RPMI8226 (cell line): Measurements from ENCODE around the gene ZNG1B.
"Not testable (repeated sequence)": the region's sequence is repeated elsewhere in the genome, so short reads cannot be mapped to it uniquely, and the experiment has no call there.

ENCODE experiments used
- DNase-seq: peaks from one replicate; pipeline ENCODE4 v3.0.0-alpha.2; 2015

ZNG1B gene

DNA sequence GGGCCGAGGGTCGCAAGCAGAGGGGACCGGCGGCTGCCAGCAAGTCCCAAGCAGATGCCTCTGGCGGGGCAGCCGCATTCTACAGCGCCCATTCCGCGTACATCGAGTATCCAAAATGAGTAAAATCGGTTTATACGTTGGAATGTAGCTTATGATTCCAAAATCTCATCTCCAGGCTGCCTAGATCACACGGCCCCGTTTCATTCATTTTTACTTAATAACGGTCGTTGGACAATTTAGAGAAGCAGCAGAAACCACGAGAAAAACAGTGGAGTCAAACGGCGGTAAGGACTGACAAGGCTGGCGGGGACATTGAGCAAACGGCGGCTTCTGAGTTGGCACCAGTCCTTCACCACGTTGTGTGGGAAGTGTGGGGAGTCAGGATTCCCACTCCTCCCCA, 66.6 kb downstream of the ZNG1B start:
- DNase-seq: peak; percentile 2

DNA sequence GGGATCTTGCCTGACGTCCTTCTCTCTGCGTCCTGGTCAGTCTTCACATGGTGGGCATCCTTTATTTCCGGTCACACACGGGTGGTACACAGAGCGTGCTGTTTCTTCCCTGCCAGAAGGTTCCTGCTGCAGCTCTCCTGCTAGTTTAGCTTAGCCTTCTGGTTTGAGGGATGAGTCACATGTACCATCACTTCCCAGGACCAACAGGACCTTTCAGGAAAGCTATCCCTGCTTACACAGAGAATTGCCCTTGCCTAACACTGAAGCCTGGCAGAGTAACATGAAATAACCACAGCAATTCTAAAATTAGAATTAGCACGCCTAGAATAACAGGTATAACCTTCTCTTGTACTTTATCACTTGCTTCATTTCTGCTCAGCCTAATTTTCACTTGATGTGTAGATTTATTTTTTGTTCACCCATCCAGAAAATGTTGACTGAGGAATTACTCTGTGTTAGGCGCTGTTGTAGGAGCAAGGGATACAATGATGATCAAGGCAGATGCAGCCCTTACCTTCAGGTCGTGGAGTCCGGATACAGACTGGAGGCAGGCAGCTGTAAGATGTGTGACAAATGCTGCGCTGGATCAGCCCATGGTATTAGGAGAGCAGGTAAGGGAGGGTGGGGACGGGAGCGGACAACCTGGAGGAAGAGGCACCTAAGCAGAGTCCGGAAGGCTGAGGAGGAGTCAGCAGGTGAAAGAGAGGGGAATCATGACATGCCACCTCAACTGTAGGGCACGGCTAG, 70.1 kb downstream of the ZNG1B start:
- DNase-seq: not testable (repeated sequence)

DNA sequence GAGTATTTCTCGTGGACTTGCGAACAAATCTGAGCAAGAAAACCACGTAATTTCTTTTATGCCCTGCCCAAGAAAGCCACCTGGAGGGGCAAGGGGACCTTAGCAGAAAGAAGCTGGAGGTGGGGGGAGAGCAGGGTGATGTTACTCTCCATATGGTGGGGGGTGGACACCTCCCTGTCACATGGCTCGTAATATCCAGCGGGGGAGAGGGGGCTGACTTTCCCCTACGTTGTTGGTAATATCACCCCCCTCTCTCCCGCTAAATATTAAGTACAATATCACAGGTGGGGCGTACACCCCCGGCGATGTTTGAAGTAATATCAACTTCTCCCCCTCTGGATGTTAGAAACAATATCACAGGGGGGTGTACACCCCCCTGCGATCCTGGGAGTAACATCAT, 70.7 kb downstream of the ZNG1B start:
- DNase-seq: not testable (repeated sequence)

DNA sequence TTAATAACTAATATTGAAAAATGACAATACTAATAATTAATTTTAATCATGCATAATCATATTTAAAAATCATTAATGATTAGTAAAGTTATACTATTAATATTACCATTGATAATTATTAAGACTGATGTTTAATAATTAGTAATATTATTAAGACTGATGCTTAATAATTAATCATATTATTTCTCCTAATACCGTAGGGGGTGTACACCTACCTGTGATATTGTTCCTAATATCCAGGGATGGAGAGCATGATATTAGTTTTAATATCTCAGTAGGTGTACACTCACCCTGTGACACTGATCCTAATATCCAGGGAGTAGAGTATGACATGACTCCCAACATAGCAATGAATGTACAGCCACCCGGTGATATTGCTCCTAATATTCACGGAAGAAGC, 73.4 kb downstream of the ZNG1B start:
- not testable (repeated sequence) for DNase-seq

DNA sequence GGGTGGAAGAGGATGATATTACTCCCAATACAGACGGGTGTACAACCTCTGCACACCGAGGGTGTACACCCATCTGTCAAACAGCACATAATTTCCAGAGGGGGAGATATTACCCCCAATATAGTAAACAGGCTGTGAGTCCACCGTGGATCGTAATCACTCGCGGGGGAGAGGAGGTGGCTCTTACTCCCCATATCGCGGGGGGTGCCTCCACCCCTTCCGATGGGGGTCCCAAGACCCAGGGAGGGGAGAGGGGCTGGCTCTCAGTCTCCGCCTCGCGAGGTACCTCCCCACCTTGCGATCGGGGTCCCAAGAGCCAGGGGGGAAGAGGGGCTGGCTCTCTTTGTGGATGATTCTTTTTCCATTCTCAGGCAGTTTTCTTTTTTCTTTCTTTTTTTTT, 74.4 kb downstream of the ZNG1B start:
- DNase-seq: not testable (repeated sequence)

DNA sequence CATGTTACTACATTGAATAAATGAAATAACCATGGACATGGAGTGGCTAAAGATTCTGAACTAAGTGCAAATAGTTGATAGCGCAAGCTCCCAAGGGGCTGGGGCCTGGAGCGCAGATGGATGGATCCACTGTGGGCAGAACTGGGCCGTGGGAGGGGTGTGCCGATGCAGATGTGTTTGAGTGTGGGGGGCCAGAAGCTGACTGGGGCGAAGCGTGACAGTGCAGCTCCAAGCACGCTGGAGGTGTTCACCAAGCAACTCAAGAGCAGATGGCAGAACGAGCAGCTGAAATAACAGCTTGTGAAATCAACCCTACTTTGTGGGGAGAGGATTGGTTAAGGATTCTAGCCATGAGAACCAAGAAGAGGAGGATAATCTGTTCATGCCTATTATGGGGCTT, 78.0 kb downstream of the ZNG1B start:
- not testable (repeated sequence) for DNase-seq

DNA sequence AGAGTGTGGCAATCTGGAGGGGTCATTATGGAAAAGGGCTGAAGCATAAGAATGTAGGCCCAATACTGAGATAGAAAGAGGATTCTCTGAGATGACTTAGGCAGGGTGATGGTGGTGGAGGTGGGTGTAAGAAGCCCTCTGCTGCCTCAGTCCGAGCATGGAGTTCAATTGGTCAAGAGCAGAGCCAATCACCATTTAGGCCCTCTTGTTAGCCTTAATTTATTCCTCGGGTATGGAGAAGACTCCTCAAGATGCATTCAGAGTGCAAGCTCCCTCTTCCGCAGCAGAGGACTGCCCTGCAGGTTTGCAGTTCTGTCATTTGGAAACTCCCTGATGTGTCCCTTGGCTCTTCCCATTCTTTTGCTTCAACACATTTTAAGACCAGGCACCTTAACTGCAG, 78.5 kb downstream of the ZNG1B start:
- not testable (repeated sequence) for DNase-seq

DNA sequence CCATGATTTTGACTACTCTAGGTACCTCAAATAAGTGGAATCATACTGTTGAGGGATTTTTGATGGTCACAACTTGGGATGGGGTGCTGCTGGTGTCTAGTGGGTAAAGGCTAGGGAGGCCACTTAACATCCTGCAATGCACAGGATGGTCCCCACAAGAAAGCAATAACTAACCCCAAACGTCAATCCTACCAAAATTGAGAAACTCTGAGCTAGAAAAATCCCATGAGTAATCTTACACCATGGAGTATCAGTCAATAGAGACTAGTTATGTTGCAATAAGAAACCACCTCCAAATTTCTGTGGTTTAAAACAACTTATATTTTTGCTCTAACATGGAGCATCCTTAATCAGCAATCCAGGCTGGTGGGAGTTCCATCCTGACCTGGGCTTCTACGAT, 79.5 kb downstream of the ZNG1B start:
- DNase-seq: not testable (repeated sequence)

DNA sequence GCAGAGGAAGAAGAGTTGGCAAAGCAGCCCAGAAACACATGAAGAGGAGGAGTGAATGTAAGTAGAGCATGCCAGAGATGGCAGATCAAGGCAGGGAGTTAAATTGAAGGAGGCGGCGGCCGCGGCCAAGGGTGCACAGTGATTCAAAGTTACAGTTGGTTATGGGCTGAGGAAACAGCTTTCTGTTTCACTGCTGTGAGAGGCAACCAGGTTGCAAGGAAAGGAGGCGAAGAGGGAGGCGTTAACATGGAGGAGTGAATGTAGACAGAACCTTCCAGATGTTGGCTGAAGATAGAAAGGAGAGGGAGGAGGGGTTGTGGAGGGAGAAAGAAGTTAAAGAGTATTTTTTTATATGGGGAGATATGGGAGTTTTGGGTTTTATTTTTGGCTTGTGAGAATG, 83.3 kb downstream of the ZNG1B start:
- DNase-seq: not testable (repeated sequence)

DNA sequence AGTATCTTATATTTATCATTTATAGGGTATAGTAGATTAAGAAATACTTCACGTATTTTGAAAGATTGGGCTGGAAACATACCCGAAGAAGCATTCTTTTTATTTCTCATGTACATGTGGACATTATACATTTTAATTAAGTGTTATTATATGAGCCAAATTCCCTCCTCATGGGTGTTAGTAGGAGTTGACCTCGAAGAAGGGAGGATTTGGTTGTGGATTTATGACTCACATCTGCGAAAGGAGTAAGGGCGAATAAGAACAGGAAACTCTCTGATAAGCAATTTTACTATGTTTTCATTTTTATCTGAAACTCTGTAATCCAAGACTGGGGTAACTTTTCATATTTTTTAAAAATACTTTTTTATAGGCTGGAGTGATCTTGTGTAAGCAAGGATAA, 84.0 kb downstream of the ZNG1B start:
- not testable (repeated sequence) for DNase-seq

DNA sequence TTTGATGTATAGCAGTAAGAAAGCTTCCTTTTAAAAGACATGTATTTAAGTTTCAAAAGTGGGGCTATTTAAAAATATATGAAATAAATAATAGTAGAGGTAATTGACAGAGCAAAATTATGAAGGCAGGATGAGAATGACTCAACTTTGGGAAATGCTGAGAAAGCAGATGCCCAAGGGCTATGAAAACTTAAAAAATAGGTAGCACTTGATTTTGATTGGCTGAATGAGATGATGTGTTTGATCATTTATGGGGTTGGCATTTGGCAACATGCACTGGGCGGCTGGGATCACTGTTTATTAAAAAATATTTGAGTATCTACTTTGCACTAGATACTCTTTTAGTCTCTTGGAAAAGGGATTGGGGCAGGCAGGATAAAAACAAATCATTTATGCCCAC, 87.5 kb downstream of the ZNG1B start:
- not testable (repeated sequence) for DNase-seq

DNA sequence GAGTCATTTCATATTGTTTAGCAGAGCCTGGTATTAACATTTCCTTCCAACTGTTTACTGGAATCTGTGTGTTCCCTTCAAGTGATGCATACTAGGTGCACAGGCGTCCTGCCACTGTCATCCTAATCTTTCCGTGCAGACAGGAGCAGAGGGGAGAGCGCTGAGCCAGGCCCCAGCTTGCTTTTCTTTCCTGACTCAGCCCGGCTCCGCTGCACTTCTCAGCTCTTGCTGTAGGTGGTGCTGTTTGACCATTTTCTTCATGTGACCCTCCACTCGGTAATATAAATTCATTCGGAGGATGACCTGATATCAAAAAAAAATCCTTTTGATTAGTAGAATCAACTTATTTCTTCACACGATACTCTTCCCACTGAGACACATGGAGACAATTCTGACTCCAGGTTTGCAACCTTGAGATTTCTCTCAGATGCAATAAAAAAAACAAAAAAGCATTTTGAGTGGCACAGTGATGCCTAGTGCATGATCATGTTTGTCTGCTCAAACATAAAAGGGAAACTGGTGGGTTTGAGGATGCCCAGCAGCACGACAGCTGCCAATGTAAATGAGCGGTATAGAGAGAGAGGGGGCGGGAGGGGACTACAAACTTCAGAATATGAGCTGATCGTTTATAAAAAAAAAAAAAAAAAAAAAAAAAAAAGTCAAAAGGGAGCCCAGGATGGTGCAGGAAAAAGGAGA, 90.0 kb downstream of the ZNG1B start:
- not testable (repeated sequence) for DNase-seq

DNA sequence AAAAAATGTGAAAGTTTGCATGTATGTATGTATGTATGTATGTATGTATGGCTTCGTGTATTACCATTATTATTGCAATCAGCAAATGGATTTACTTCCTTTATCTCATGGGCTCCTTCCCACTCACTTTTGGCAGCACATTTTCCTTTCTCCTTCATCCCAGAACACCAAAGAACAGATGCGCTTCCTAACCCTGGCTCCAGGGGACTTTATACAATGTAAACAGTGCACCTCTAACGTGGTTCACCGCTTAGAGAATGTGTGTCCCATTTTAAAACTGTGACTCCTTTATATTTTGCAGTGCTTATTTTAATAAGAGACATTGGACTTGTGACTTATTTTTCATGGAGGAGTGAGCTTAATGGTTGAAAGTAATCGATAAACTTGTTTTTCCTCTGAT, 90.6 kb downstream of the ZNG1B start:
- not testable (repeated sequence) for DNase-seq

DNA sequence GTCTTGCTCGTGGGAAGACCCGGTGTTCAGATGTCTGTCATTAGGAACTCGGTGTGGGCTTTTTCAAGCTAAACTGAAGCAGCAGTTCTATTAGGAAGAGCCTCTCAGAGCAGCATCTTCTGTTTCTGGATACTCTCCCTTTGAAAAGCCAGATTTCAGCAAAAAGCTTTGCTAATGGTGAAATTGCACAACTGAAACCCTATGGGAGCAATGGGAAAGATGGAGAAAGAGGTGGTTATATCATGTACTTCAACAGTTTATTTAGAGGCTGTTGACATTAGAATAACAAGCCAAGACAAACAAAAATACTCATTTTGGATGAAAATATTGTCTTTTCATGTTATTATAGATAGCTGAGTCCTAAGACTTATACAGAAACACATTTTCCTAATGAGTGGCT, 91.4 kb downstream of the ZNG1B start:
- DNase-seq: not testable (repeated sequence)

DNA sequence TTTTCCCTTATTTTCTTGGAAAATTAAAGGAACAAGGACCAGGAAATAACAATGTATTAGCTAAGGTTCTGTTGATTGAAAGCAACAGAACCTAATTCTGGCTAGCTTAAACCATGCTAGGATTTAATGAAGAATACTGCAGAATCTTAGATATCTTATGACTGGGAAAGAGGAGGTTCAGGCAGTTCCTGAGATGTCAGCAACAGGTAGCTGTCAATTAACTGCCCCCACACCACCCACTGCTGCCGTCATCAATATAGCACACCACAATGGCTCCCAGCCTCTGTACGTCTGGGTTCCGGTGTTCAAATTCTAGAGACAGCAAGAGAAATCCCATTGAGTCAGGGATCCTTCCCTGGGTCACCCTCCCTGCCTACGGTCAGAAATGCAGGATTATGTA, 95.5 kb downstream of the ZNG1B start:
- DNase-seq: not testable (repeated sequence)

DNA sequence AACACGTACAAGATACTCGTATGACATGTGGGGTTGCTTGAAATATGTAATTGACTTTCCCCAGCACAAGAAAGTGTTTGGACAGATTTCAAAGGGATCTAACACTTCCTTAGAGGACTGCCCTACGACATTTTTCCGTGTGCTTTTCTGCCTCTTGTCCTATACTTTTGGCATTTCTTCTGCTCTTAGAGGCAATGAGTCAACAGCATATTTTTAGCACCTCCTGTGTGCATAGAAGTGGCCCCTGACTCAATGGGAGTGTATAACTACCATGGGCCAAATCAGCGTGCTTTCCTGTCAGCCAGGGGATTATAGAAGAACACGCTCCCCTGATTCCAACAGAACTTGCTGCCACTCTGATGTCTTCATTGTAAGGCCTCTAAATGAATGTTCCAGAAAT, 99.1 kb downstream of the ZNG1B start:
- DNase-seq: not testable (repeated sequence)

DNA sequence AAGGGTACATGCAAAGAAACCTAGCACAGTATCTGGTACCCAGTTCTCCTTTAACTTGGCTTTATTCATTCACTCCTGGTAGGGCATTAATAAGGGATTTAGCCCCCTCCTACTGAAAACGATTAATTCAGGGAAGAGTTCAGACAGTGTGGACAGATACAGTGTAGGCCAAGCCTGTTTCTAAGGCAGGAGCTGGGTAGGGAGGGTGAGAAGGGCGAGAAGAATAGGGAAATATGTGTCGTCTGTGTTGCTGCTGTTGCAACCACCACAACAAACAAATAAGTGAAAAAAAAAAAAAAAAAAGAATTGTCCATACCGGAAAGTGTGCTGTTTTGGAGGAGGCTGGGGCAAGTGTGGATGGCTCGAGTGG, 103.3 kb downstream of the ZNG1B start:
- not testable (repeated sequence) for DNase-seq

DNA sequence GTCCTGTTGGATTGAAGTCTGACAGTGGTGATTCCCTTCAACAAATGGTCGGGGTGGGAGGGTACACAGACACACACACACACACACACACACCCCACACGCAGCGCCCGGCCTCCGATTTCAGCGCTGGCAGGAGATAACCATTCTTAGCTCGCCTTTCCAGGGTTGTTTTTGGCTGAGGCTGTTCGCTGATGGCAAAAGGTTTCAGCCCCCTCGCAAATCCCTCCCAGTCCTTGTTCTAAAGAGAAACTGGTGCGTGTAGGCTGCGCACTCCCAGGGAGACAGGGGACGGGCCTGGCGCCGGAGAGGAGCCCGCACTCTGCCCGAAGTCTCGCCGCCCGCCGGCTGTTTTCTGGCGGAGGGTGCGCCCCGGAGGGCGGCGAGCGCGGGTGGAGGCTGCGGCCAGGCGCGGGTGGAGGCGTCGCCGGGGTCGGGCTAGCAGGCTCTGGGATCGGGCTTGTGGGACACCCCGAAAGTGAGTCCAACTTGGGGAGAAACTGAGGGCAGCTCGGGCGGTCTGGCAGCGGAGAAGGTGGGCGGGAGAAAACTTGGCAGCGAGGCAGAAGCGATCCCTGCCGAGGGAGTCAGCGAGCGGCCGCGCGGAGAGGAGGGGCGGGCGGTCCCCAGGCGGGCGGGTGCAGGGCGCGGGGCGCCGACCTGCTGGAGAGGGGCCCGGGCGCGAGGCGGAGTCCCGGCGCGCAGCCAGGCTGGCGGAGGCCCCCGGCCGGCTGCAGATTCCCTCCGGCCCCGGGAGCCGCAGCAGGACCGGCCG, 103.9 kb downstream of the ZNG1B start:
- peak; percentile 3 for DNase-seq

DNA sequence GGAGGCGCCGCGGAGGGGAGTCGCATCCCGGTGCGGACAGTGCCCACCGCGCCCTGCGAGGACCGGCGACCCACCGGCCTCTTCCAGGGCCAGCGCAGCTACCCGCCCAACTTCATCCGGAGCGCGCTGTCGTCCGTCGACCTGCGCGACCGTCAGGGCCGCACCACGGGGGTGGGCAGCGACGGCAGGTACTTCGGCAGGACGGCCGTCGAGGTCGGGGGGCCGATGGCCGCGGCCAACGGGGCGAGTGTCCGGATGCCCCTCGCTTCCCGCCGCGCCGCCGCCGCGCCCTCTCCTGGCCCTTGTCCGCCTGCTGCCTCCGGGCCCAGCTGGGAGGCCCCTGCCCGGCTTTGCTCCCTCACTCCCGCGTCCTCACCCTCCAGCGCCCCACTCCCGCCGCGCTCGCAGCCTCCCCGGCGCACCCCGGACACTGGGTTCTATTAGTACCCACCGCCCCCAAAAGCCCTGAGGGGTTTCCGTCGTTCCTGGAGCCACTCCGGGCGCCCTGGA, 104.5 kb downstream of the ZNG1B start:
- not testable (repeated sequence) for DNase-seq

DNA sequence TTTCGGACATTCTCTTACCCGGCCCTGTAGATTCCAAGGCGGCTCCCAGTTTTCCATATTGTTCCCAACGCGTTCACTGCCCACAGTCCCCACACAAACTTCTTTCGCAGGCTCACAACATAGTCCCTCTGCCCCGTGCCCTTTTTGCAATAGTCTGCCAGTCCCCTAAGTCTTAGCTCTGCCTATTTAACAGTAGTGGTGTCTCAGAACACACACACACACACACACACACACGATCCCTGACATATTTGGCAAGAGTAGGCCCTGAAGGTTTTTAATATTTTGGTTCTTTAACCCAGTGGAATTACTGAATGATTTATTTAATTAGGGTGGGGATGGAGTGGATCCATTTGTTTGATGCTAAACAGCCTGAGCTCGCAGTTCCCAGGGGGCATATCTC, 105.0 kb downstream of the ZNG1B start:
- not testable (repeated sequence) for DNase-seq
